ENCODE data around the gene SKP1.

- TF ChIP-seq CTCF (IDR thresholded peaks at IDR 0.05; ENCODE audit: low read depth, low read length) (0 out of 2 replicates have a peak, but pooled peaks have one; percentile 18), EZH2phosphoT487 (IDR thresholded peaks at IDR 0.05; ENCODE audit: low read depth) (no peak)
Measured at GRCh38 chr5:134132372-134133187, 44.2 kb downstream of the SKP1 start.
